Mesenchymal stem cell (in vitro differentiated cells and primary cell): ENCODE data around the gene AKR7A2.

ENCODE experiments used
- DNase-seq: peaks from one replicate; pipeline ENCODE4 v3.0.0-alpha.2; 2013
- H2AFZ ChIP-seq: one replicate; pipeline ENCODE4 v1.6.1; 2013; ENCODE audit warnings: low read depth, mild to moderate bottlenecking, control low read depth, inconsistent platforms, low read length, moderate library complexity
- H2AK5ac ChIP-seq: 2 replicates; pipeline ENCODE4 v1.6.1; 2013; ENCODE audit warnings: low read length, moderate library complexity, mild to moderate bottlenecking, inconsistent platforms; ENCODE audit not compliant: severe bottlenecking
- H2BK120ac ChIP-seq: one replicate; pipeline ENCODE4 v1.6.1; 2013; ENCODE audit warnings: low read depth, mild to moderate bottlenecking, inconsistent platforms, low read length, moderate library complexity
- H2BK12ac ChIP-seq, 2 experiments: one replicate each; pipeline ENCODE4 v1.6.1; 2013; ENCODE audit warnings: inconsistent platforms in 2 of 2, low read length in 2 of 2, mild to moderate bottlenecking in 2 of 2, moderate library complexity in 2 of 2, control low read depth in 1 of 2
- H2BK15ac ChIP-seq: one replicate; pipeline ENCODE4 v1.6.1; 2013; ENCODE audit warnings: mild to moderate bottlenecking, low read depth, inconsistent platforms; ENCODE audit not compliant: poor library complexity, severe bottlenecking
- H2BK5ac ChIP-seq: 2 replicates; pipeline ENCODE4 v1.6.1; 2013; ENCODE audit warnings: low read depth, mild to moderate bottlenecking, low read length, control low read depth, inconsistent platforms; ENCODE audit not compliant: poor library complexity, severe bottlenecking
- H3K14ac ChIP-seq, 2 experiments: one replicate each; pipeline ENCODE4 v1.6.1; 2013; ENCODE audit warnings: inconsistent platforms in 2 of 2, low read length in 2 of 2, control low read depth in 1 of 2, mild to moderate bottlenecking in 1 of 2, moderate library complexity in 1 of 2
- H3K18ac ChIP-seq, 2 experiments: one replicate each; pipeline ENCODE4 v1.6.1; 2013; ENCODE audit warnings: inconsistent platforms in 2 of 2, low read length in 2 of 2, control low read depth in 1 of 2, low read depth in 1 of 2, mild to moderate bottlenecking in 1 of 2
- H3K23ac ChIP-seq, 2 experiments: one replicate each; pipeline ENCODE4 v1.6.1; 2013; ENCODE audit warnings: inconsistent platforms in 2 of 2, low read length in 2 of 2, mild to moderate bottlenecking in 2 of 2, moderate library complexity in 2 of 2, control low read depth in 1 of 2
- H3K27ac ChIP-seq: 2 replicates; pipeline ENCODE4 v1.5.1; 2013; ENCODE audit warnings: mild to moderate bottlenecking, moderate library complexity, low read length, control low read depth, inconsistent platforms; ENCODE audit not compliant: poor library complexity, severe bottlenecking
- H3K27me3 ChIP-seq, 2 experiments: 2 replicates each; pipeline versions ENCODE4 v1.6.1 to v1.7.0; 2013; ENCODE audit warnings: low read length in 2 of 2, mild to moderate bottlenecking in 2 of 2, moderate library complexity in 2 of 2, control low read depth in 1 of 2, inconsistent platforms in 1 of 2; ENCODE audit not compliant: control insufficient read depth in 1 of 2, insufficient read depth in 1 of 2
- H3K36me3 ChIP-seq, 2 experiments: 2 replicates each; pipeline versions ENCODE4 v1.6.1 to v1.7.0; 2013; ENCODE audit warnings: low read length in 2 of 2, control low read depth in 1 of 2, inconsistent platforms in 1 of 2, low read depth in 1 of 2, mild to moderate bottlenecking in 1 of 2; ENCODE audit not compliant: insufficient read depth in 2 of 2, control insufficient read depth in 1 of 2
- H3K4ac ChIP-seq, 2 experiments: one replicate each; pipeline ENCODE4 v1.6.1; 2013; ENCODE audit warnings: inconsistent platforms in 2 of 2, low read length in 2 of 2, mild to moderate bottlenecking in 2 of 2, moderate library complexity in 2 of 2, control low read depth in 1 of 2, low read depth in 1 of 2
- H3K4me1 ChIP-seq: 2 replicates; pipeline ENCODE4 v1.6.1; 2013; ENCODE audit warnings: low read depth, low read length, control low read depth; ENCODE audit not compliant: control insufficient read depth, insufficient read depth
- H3K4me2 ChIP-seq: 2 replicates; pipeline ENCODE4 v1.6.1; 2013; ENCODE audit warnings: low read length, mild to moderate bottlenecking, inconsistent platforms; ENCODE audit not compliant: poor library complexity, severe bottlenecking
- H3K4me3 ChIP-seq, 2 experiments: 2 replicates each; pipeline versions ENCODE4 v1.5.1 to v1.7.0; 2013; ENCODE audit warnings: low read length in 2 of 2, mild to moderate bottlenecking in 2 of 2, control low read depth in 1 of 2, low read depth in 1 of 2; ENCODE audit not compliant: insufficient read depth in 1 of 2
- H3K79me1 ChIP-seq: replicated peaks from 2 replicates; pipeline ENCODE4 v1.6.1; 2013; ENCODE audit warnings: mild to moderate bottlenecking, control low read depth, low read length, inconsistent platforms; ENCODE audit not compliant: poor library complexity, severe bottlenecking
- H3K9ac ChIP-seq: 2 replicates; pipeline ENCODE4 v1.7.0; 2013; ENCODE audit warnings: mild to moderate bottlenecking, low read length, moderate library complexity
- H3K9me3 ChIP-seq: 2 replicates; pipeline ENCODE4 v1.7.0; 2013; ENCODE audit warnings: mild to moderate bottlenecking, low read length; ENCODE audit not compliant: control insufficient read depth
- H4K8ac ChIP-seq: one replicate; pipeline ENCODE4 v1.6.1; 2013; ENCODE audit warnings: inconsistent platforms, mild to moderate bottlenecking, low read length, moderate library complexity
- H4K91ac ChIP-seq: one replicate; pipeline ENCODE4 v1.6.1; 2013; ENCODE audit warnings: mild to moderate bottlenecking, low read length, inconsistent platforms
- WGBS: methylation state at CpG from one replicate; pipeline ENCODE4 v1.1.7; 2013; ENCODE audit warnings: mixed read lengths; 5-methylcytosine and 5-hydroxymethylcytosine counted together

Gene AKR7A2

DNA sequence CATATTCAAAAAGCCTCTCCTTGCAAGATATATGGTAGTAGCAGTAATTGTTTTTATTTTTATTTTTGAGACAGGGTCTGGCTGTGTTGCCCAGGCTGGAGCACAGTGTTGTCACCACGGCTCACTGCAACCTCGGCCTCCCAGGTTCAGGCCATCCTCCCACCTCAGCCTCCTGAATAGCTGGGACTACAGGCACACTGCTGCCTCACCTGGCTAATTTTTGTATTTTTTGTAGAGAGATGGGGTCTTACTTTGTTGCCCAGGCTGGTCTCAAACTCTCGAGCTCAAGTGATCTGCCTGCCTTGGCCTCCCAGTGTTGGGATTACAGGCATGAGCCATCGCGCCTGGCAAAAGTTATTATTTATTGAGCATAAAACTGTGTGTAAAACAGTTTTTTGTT lies 38.6 kb upstream of the AKR7A2 start:
- Histone ChIP-seq H3K23ac (no peak overlapping the region), H2BK15ac (no peak overlapping the region), H3K79me1 (peaks cover 51% of the 10 kb centered on the region), H2BK5ac (no peak overlapping the region), H3K14ac (no peak overlapping the region), H3K18ac (no peak overlapping the region), H3K4me2 (no peak overlapping the region), H3K4ac (no peak overlapping the region), H2BK120ac (no peak overlapping the region), H4K8ac (no peak overlapping the region), H2AK5ac (no peak overlapping the region), H2BK12ac (no peak overlapping the region), H3K27ac (no peak overlapping the region), H3K4me1 (peaks cover 27% of the 10 kb centered on the region), H3K36me3 (peaks cover 64 to 87% of the 10 kb centered on the region in 2 experiments), H3K27me3 (no peaks in the 10 kb centered on the region), H3K9ac (no peak overlapping the region), H3K9me3 (no peaks in the 10 kb centered on the region), H2AFZ (no peak overlapping the region), H4K91ac (no peak overlapping the region), H3K4me3 (no peak overlapping the region)
- no peak for DNase-seq
- WGBS = 95% methylated on average over 3 of the region's 5 CpGs

- no peak overlapping the region for H4K8ac ChIP-seq
- no peak overlapping the region for H2BK12ac ChIP-seq
- no peak overlapping the region for H3K4me2 ChIP-seq
- H3K36me3 ChIP-seq = peaks cover 68 to 88% of the 10 kb centered on the region in 2 experiments
- no peak overlapping the region for H2BK120ac ChIP-seq
- peaks cover 27% of the 10 kb centered on the region for H3K4me1 ChIP-seq
- H2AFZ ChIP-seq = no peak overlapping the region
- no peak overlapping the region for H3K18ac ChIP-seq
- H3K27ac ChIP-seq = no peak overlapping the region
- no peak for DNase-seq
- H3K4me3 ChIP-seq = no peak overlapping the region
- H3K27me3 ChIP-seq = no peaks in the 10 kb centered on the region
- no peak overlapping the region for H3K4ac ChIP-seq
- no peak overlapping the region for H2BK5ac ChIP-seq
- H3K14ac ChIP-seq = no peak overlapping the region
- H3K79me1 ChIP-seq = peaks cover 56% of the 10 kb centered on the region
- no peak overlapping the region for H3K9ac ChIP-seq
- H4K91ac ChIP-seq = no peak overlapping the region
- no peak overlapping the region for H2AK5ac ChIP-seq
- H2BK15ac ChIP-seq = no peak overlapping the region
- no peak overlapping the region for H3K23ac ChIP-seq
- no peaks in the 10 kb centered on the region for H3K9me3 ChIP-seq
- 90% methylated on average over 17 of the region's 17 CpGs for WGBS
These were observed 38.1 kb upstream of the AKR7A2 start for GRCh38 chr1:19349999-19350398.

GRCh38 chr1:19348441-19349198 lies 36.7 kb upstream of the AKR7A2 start:
- no peak overlapping the region for H3K9ac ChIP-seq
- H3K9me3 ChIP-seq = no peaks in the 10 kb centered on the region
- no peak overlapping the region for H2BK15ac ChIP-seq
- WGBS = 96% methylated on average over 14 of the region's 15 CpGs
- no peak overlapping the region for H3K4ac ChIP-seq
- H2BK120ac ChIP-seq = no peak overlapping the region
- no peak overlapping the region for H3K27ac ChIP-seq
- H3K4me2 ChIP-seq = no peak overlapping the region
- no peak overlapping the region for H4K91ac ChIP-seq
- H3K4me1 ChIP-seq = peaks cover 17% of the 10 kb centered on the region
- H3K14ac ChIP-seq = no peak overlapping the region
- no peak for DNase-seq
- no peak overlapping the region for H3K23ac ChIP-seq
- no peak overlapping the region for H2BK12ac ChIP-seq
- H2AK5ac ChIP-seq = no peak overlapping the region
- H2AFZ ChIP-seq = no peak overlapping the region
- H2BK5ac ChIP-seq = no peak overlapping the region
- peaks cover 76 to 88% of the 10 kb centered on the region in 2 experiments for H3K36me3 ChIP-seq
- H3K18ac ChIP-seq = no peak overlapping the region
- no peak overlapping the region for H3K4me3 ChIP-seq
- no peaks in the 10 kb centered on the region for H3K27me3 ChIP-seq
- H4K8ac ChIP-seq = no peak overlapping the region
- H3K79me1 ChIP-seq = peaks cover 58% of the 10 kb centered on the region

- Histone ChIP-seq H3K4me2 (no peak overlapping the region), H4K8ac (no peak overlapping the region), H3K18ac (no peak overlapping the region), H2BK15ac (no peak overlapping the region), H3K23ac (no peak overlapping the region), H2BK5ac (no peak overlapping the region), H3K9me3 (no peaks in the 10 kb centered on the region), H3K4me1 (peaks cover 7% of the 10 kb centered on the region), H3K36me3 (peaks cover 76 to 88% of the 10 kb centered on the region in 2 experiments), H3K4ac (no peak overlapping the region), H3K27me3 (no peaks in the 10 kb centered on the region), H2AK5ac (no peak overlapping the region), H3K27ac (no peak overlapping the region), H3K14ac (no peak overlapping the region), H2BK12ac (no peak overlapping the region), H3K4me3 (no peak overlapping the region), H2AFZ (no peak overlapping the region), H3K79me1 (peaks cover 54% of the 10 kb centered on the region), H2BK120ac (no peak overlapping the region), H4K91ac (no peak overlapping the region), H3K9ac (no peak overlapping the region)
- no peak for DNase-seq
- 94% methylated on average over 14 of the region's 14 CpGs for WGBS
These were observed 35.7 kb upstream of the AKR7A2 start for GRCh38 chr1:19347533-19348172.
